ENCODE data around the gene VIPR2.
"Not testable (repeated sequence)": the region's sequence is repeated elsewhere in the genome, so short reads cannot be mapped to it uniquely, and the experiment has no call there.

VIPR2 gene

DNA sequence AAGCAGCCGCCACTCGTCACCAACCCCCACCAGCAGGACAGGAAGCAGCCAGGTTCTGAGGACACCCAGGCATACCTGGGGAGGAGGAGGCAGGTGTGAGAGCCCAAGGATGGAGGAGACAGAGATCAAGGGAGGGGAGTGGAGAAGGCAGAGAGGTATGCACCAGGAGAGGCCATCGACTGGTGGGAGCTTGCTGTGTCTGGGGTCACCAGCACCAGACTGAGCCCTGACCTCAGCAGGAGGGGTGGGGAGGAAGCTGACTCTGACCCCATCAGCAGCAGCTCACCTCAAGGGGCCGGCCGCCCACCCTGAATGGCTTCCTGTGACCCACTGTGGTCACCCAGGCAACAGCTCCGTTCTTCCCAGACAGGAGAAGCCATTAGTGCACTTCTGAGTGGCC, 7.8 kb downstream of the VIPR2 start:
- Histone ChIP-seq H3K9me3 (no peaks in the 10 kb centered on the region), H3K27me3 (no peaks in the 10 kb centered on the region), H3K36me3 (peaks cover 4 to 29% (median 13%) of the 10 kb centered on the region in 3 donors), H3K27ac (no peak overlapping the region), H3K4me3 (no peak overlapping the region), H3K4me1 (peaks cover 0 to 9% (median 3%) of the 10 kb centered on the region in 4 donors)
- intact Hi-C loops (cut with DNase I; ENCODE audit: low total_unique reads) = no loop called here
- no peak for TF ChIP-seq CTCF (IDR thresholded peaks at IDR 0.05)
- peak in 1 of 2 donors; percentile 55 for DNase-seq

DNA sequence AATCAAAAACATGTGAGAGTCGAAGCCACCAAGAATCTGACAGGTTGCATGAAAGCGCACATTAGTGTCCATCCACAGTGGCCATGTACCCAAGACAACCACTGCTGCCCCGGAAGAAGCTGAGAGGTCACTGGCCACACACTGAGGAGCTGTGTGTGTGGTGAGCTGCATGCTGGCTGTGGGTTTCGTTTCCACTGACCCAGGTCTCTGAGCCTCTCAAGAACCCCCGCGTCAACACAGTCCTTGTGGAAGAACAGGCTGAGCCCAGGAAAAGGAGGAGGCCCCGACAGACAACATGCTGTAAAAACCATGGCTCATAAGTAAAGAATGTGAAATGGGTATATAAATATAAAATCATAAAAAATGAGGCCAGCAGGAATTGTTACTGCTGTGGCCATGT, 8.2 kb downstream of the VIPR2 start:
- Histone ChIP-seq H3K36me3 (peaks cover 4 to 29% (median 13%) of the 10 kb centered on the region in 3 donors), H3K9me3 (no peaks in the 10 kb centered on the region), H3K27ac (no peak overlapping the region), H3K4me1 (peaks cover 0 to 6% (median 3%) of the 10 kb centered on the region in 4 donors), H3K27me3 (no peaks in the 10 kb centered on the region), H3K4me3 (no peak overlapping the region)
- intact Hi-C loops (cut with DNase I; ENCODE audit: low total_unique reads) = no loop called here
- peak in 1 of 2 donors; percentile 32 for DNase-seq
- no peak for TF ChIP-seq CTCF (IDR thresholded peaks at IDR 0.05)

GRCh38 chr7:159136013-159136412, 8.7 kb downstream of the VIPR2 start:
- Histone ChIP-seq H3K27me3 (no peaks in the 10 kb centered on the region), H3K27ac (no peak overlapping the region), H3K4me1 (peaks cover 0 to 6% (median 3%) of the 10 kb centered on the region in 4 donors), H3K9me3 (no peaks in the 10 kb centered on the region), H3K36me3 (peaks cover 4 to 29% (median 13%) of the 10 kb centered on the region in 3 donors), H3K4me3 (no peak overlapping the region)
- intact Hi-C loops (cut with DNase I; ENCODE audit: low total_unique reads) = no loop called here
- TF ChIP-seq CTCF (IDR thresholded peaks at IDR 0.05) = no peak
- peak in 1 of 2 donors; percentile 24 for DNase-seq

GRCh38 chr7:159132670-159133443, 11.8 kb downstream of the VIPR2 start:
- intact Hi-C loops (cut with DNase I; ENCODE audit: low total_unique reads); H3K4me1 ChIP-seq; H3K4me3 ChIP-seq; H3K27ac ChIP-seq; H3K27me3 ChIP-seq; H3K9me3 ChIP-seq; H3K36me3 ChIP-seq: not testable (repeated sequence)
- peak in 1 of 2 donors; percentile 39 for DNase-seq

DNA sequence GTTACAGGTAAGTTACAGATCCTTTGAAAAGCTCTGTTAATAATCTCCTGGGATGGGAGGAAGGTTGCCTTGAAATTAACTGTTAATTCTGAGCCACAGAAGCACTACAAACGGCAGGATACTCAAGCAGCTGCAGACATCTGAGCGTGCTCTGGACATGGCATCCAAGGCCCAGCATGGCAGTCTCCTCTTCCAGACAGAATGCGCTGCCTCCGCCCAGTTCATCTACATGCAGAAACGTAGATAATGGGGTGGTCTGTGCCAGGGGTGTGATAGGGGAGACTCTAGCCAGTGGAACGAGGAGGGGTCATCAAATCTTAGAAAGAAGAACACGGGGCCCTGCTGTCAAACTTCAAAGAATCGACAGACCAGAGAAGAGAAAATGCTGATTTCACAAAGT, 13.8 kb downstream of the VIPR2 start:
- H3K27me3 ChIP-seq = no peaks in the 10 kb centered on the region
- DNase-seq = peak in 1 of 2 donors; percentile 16
- no peaks in the 10 kb centered on the region for H3K4me1 ChIP-seq
- no peak overlapping the region for H3K4me3 ChIP-seq
- H3K36me3 ChIP-seq = peaks cover 0 to 8% (median 0%) of the 10 kb centered on the region in 3 donors
- no peaks in the 10 kb centered on the region for H3K9me3 ChIP-seq
- intact Hi-C loops (cut with DNase I; ENCODE audit: low total_unique reads) = no loop called here
- TF ChIP-seq CTCF (IDR thresholded peaks at IDR 0.05) = no peak
- no peak overlapping the region for H3K27ac ChIP-seq

GRCh38 chr7:159130199-159130775, 14.4 kb downstream of the VIPR2 start:
- DNase-seq = peak in 1 of 2 donors; percentile 33

More at GRCh38 chr7:159130199-159130775, 14.4 kb downstream of the VIPR2 start:
- H3K4me1 ChIP-seq = no peaks in the 10 kb centered on the region
- no peaks in the 10 kb centered on the region for H3K27me3 ChIP-seq
- no peak for TF ChIP-seq CTCF (IDR thresholded peaks at IDR 0.05)
- H3K36me3 ChIP-seq = peaks cover 0 to 8% (median 0%) of the 10 kb centered on the region in 3 donors
- intact Hi-C loops (cut with DNase I; ENCODE audit: low total_unique reads) = no loop called here
- no peak overlapping the region for H3K4me3 ChIP-seq
- no peak overlapping the region for H3K27ac ChIP-seq
- no peaks in the 10 kb centered on the region for H3K9me3 ChIP-seq

Measured in tibial artery (tissue), 4 donors.